ENCODE results near the gene GBA2.

The GBA2 gene

GRCh38 chr9:35793461-35793860 lies 44.4 kb upstream of the GBA2 start:
- TF ChIP-seq RAD21 (IDR thresholded peaks at IDR 0.05; ENCODE audit: low read depth) (no peak), USF1 (IDR thresholded peaks at IDR 0.05) (no peak)

GRCh38 chr9:35792826-35793225 lies 43.8 kb upstream of the GBA2 start:
- TF ChIP-seq YY1 (IDR thresholded peaks at IDR 0.05; ENCODE audit: low read depth) (no peak), ZBTB7A (IDR thresholded peaks at IDR 0.05; ENCODE audit: low read depth) (no peak), TCF12 (IDR thresholded peaks at IDR 0.05; ENCODE audit: low read depth) (no peak), TEAD4 (IDR thresholded peaks at IDR 0.05) (no peak), CREB1 (IDR thresholded peaks at IDR 0.05; ENCODE audit: low read depth) (no peak), TAF1 (IDR thresholded peaks at IDR 0.05; ENCODE audit: low read depth) (no peak), CEBPB (IDR thresholded peaks at IDR 0.05) (no peak), MAX (IDR thresholded peaks at IDR 0.05) (no peak), RAD21 (IDR thresholded peaks at IDR 0.05; ENCODE audit: low read depth) (no peak), USF1 (IDR thresholded peaks at IDR 0.05) (no peak)

- no peak for TF ChIP-seq TCF12 (IDR thresholded peaks at IDR 0.05; ENCODE audit: low read depth)
These were observed 43.2 kb upstream of the GBA2 start for GRCh38 chr9:35792024-35792813.

- TF ChIP-seq TAF1 (IDR thresholded peaks at IDR 0.05; ENCODE audit: low read depth) (no peak), MAX (IDR thresholded peaks at IDR 0.05) (no peak), EGR1 (IDR thresholded peaks at IDR 0.05) (no peak), EP300 (IDR thresholded peaks at IDR 0.05; ENCODE audit: borderline replicate concordance) (no peak), ZBTB7A (IDR thresholded peaks at IDR 0.05; ENCODE audit: low read depth) (no peak), RAD21 (IDR thresholded peaks at IDR 0.05; ENCODE audit: low read depth) (no peak), TCF12 (IDR thresholded peaks at IDR 0.05; ENCODE audit: low read depth) (no peak), CEBPB (IDR thresholded peaks at IDR 0.05) (no peak), CREB1 (IDR thresholded peaks at IDR 0.05; ENCODE audit: low read depth) (no peak), REST (IDR thresholded peaks at IDR 0.05; ENCODE audit: low read depth) (no peak), USF1 (IDR thresholded peaks at IDR 0.05) (no peak), NFIC (IDR thresholded peaks at IDR 0.05) (no peak), TEAD4 (IDR thresholded peaks at IDR 0.05) (no peak)
These were observed 42.4 kb upstream of the GBA2 start, which contains the start of gene NPR2 for GRCh38 chr9:35791297-35791921. Gene NPR2 (plus strand): TSS chr9:35791591. CDS start chr9:35792409, 818 bp downstream.

GRCh38 chr9:35790385-35791296 lies 41.6 kb upstream of the GBA2 start:
- TF ChIP-seq RAD21 (IDR thresholded peaks at IDR 0.05; ENCODE audit: low read depth), result peak; percentile 93
- TF ChIP-seq EP300 (IDR thresholded peaks at IDR 0.05; ENCODE audit: borderline replicate concordance), result no peak
- TF ChIP-seq MAX (IDR thresholded peaks at IDR 0.05), result no peak
- TF ChIP-seq EGR1 (IDR thresholded peaks at IDR 0.05), result no peak
- no peak for TF ChIP-seq TEAD4 (IDR thresholded peaks at IDR 0.05)

- TF ChIP-seq MAX (IDR thresholded peaks at IDR 0.05), result no peak
- TF ChIP-seq CREB1 (IDR thresholded peaks at IDR 0.05; ENCODE audit: low read depth), result no peak
- TF ChIP-seq EP300 (IDR thresholded peaks at IDR 0.05; ENCODE audit: borderline replicate concordance), result no peak
- TF ChIP-seq ZBTB7A (IDR thresholded peaks at IDR 0.05; ENCODE audit: low read depth), result no peak
- no peak for TF ChIP-seq FOXM1 (IDR thresholded peaks at IDR 0.05; ENCODE audit: borderline replicate concordance, low read depth)
- TF ChIP-seq YY1 (IDR thresholded peaks at IDR 0.05; ENCODE audit: low read depth), result no peak
These were observed 41.0 kb upstream of the GBA2 start for GRCh38 chr9:35790025-35790384.
